Loucy (cell line): ENCODE data around the gene MTNR1A.

Experiments used
- EZH2phosphoT487 ChIP-seq: fragments of 200-600 bp; IDR thresholded peaks from 2 replicates; pipeline ENCODE4 v1.6.1; 2018; ENCODE audit warnings: antibody characterized with exemption, mild to moderate bottlenecking, moderate library complexity, borderline replicate concordance
- TF ChIP-seq, protein P1 (sequence below): fragments of 200-600 bp; sonication (generic); conservative IDR thresholded peaks from 2 replicates; pipeline ENCODE4 v1.5.1; 2014; ENCODE audit warnings: mild to moderate bottlenecking, antibody characterized with exemption, low read length

DNA sequence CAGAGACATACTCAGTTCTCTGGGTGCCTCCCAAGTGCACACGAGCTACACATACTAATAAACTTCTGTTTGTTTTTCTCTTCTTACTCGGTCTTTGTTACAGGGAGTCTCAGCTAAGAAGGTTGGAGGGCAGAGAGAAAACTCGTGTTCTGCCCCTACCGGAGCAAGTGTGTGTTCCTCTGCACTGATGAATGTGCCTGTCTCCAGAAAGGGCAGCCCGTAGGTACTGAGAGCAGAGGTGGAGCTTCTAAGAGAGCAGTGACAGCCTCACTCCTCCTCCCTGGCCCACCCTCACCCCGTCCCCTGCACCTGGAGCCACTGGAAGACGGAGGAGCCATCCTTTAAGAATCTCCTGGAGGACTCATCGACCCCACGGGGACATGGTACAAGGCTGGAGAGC lies 67.6 kb downstream of the MTNR1A start:
- TF ChIP-seq, protein P1, sequence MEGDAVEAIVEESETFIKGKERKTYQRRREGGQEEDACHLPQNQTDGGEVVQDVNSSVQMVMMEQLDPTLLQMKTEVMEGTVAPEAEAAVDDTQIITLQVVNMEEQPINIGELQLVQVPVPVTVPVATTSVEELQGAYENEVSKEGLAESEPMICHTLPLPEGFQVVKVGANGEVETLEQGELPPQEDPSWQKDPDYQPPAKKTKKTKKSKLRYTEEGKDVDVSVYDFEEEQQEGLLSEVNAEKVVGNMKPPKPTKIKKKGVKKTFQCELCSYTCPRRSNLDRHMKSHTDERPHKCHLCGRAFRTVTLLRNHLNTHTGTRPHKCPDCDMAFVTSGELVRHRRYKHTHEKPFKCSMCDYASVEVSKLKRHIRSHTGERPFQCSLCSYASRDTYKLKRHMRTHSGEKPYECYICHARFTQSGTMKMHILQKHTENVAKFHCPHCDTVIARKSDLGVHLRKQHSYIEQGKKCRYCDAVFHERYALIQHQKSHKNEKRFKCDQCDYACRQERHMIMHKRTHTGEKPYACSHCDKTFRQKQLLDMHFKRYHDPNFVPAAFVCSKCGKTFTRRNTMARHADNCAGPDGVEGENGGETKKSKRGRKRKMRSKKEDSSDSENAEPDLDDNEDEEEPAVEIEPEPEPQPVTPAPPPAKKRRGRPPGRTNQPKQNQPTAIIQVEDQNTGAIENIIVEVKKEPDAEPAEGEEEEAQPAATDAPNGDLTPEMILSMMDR, result no peak
- no peak for TF ChIP-seq EZH2phosphoT487
